Measurements from ENCODE around the gene ATF6.

Gene ATF6

DNA sequence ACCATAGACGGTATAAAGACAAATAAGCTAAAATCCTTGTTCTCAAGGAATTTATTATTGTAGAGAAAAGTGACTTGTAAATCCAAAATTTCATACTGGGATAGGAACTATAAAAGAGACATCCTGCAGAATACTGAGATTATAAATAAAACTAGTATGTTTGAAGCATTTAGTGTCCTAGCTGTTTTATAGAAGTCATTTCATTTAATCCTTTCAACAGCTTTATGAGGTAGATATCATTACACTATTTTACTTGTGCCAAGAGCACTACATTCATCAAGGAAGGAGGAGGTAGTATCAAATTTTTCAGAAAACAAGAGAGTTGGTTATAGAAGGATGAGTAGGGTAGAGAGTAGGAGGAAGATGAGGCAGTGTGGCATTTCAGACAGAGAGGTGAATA is 119.6 kb downstream of the ATF6 start:
- H3K4me3 ChIP-seq (ENCODE audit: low read length): no peak overlapping the region
- DNase-seq (ENCODE audit: low read depth): no peak
- TF ChIP-seq, protein P1, sequence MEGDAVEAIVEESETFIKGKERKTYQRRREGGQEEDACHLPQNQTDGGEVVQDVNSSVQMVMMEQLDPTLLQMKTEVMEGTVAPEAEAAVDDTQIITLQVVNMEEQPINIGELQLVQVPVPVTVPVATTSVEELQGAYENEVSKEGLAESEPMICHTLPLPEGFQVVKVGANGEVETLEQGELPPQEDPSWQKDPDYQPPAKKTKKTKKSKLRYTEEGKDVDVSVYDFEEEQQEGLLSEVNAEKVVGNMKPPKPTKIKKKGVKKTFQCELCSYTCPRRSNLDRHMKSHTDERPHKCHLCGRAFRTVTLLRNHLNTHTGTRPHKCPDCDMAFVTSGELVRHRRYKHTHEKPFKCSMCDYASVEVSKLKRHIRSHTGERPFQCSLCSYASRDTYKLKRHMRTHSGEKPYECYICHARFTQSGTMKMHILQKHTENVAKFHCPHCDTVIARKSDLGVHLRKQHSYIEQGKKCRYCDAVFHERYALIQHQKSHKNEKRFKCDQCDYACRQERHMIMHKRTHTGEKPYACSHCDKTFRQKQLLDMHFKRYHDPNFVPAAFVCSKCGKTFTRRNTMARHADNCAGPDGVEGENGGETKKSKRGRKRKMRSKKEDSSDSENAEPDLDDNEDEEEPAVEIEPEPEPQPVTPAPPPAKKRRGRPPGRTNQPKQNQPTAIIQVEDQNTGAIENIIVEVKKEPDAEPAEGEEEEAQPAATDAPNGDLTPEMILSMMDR (conservative IDR thresholded peaks at IDR 0.05; ENCODE audit: low read length): no peak

DNA sequence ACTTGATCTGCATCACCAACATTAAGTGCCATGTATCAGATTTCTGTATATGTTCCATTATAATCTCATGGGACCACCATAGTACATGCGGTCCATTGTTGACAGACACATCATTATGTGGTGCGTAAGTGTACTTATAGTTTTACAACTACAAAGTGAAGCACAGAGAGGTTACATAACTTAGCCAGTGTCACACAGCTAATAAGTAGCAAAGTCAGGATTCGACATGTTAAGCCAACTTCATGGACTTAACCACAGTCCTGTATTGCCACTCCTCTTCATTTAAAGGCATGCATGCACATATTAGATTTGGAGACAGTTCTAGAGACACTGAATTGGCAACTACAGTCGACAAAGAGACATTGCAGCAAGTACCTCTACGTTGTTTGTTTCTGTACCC is 120.5 kb downstream of the ATF6 start:
- TF ChIP-seq, protein P1 (conservative IDR thresholded peaks at IDR 0.05; ENCODE audit: low read length): no peak
- DNase-seq (ENCODE audit: low read depth): no peak
- no peak overlapping the region for H3K4me3 ChIP-seq (ENCODE audit: low read length)

DNA sequence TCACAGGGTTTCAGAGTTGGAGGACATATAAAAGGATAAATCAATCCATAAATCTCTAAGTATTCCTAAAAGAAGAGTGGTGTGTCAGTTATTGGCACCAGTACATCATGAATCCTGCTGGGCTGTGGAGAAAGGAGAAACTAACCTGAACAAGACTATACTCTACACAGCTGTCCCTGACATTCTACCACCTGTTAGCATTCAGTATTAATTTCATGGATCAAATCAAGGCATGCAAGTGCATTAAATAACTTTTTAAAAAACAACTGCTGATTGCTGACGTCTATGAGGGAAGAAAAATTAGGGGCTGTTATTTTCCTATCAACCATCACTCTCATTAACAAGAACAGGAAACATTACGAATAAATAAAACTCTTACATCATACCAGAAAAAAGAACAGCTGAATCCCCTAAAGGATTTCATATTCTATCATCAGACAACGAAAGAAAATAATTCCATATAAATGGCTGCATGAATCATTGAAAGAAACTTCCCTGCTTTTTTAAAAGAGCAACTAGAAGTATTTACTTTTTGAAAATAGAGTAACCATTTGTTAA is 121.7 kb downstream of the ATF6 start:
- DNase-seq (ENCODE audit: low read depth): no peak
- TF ChIP-seq, protein P1 (conservative IDR thresholded peaks at IDR 0.05; ENCODE audit: low read length): no peak

DNA sequence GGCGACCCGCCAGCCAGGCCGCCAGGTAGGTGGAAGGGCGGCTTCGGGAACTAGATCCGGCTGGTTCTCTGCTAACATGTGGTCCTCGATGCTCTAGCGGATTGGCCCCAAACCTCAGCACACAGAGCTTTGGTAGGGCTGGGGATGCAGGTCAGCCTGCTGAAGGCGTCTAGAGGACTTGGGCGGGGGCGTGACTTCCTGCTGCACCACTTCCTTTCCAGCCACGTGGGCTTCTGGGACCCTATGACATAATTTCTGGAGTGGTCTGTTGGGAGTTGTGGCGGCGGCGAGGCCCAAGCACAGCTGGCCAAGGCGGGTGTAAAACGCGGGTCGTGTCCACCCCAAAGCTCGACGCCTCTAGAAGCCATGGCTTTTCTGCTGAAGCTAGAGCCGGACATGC is 124.5 kb downstream of the ATF6 start:
- H3K4me3 ChIP-seq (ENCODE audit: low read length): no peak overlapping the region
- no peak for DNase-seq (ENCODE audit: low read depth)
- TF ChIP-seq, protein P1 (conservative IDR thresholded peaks at IDR 0.05; ENCODE audit: low read length): no peak

More for the DNA sequence above, 121.7 kb downstream of the ATF6 start:
- no peak overlapping the region for H3K4me3 ChIP-seq (ENCODE audit: low read length)

DNA sequence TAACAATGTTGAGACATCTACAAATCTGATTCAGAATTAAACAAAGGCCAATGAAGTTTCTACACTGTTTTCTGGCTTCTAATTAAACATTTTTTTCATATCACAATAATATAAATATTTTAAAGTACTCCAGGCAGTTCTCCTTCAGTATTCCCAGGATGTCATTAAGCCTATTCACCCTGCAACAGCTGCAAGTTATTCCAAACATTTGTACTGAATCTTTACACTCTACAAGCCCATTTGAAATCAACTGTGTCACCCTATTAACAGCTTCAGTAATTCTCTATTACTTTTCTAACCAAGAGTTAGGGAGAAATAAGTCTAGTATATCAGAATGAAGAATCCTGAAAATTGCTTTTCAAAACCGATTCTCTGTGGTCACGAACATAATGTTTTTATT is 133.0 kb downstream of the ATF6 start:
- no peak for DNase-seq (ENCODE audit: low read depth)
- H3K4me3 ChIP-seq (ENCODE audit: low read length): no peak overlapping the region
- TF ChIP-seq, protein P1 (conservative IDR thresholded peaks at IDR 0.05; ENCODE audit: low read length): no peak

DNA sequence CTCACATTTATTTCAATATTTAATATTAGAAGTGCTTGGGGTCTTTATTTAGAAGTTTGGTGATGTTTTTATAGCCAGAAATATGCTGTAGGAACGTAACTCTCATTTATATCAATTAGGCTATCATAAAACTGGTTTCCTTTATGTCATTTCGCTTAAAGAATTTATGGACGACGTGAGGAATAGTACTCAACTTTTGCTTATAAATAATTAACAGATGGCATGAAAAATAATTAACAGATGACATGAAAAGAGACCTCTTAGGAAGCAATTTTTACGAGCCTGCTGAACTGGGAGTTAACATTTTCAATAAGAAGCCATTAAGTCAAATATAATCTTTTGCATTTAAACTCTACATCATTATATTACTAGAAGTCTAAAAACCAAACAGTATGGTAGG is 134.0 kb downstream of the ATF6 start:
- TF ChIP-seq, protein P1 (conservative IDR thresholded peaks at IDR 0.05; ENCODE audit: low read length): no peak
- DNase-seq (ENCODE audit: low read depth): no peak
- no peak overlapping the region for H3K4me3 ChIP-seq (ENCODE audit: low read length)

DNA sequence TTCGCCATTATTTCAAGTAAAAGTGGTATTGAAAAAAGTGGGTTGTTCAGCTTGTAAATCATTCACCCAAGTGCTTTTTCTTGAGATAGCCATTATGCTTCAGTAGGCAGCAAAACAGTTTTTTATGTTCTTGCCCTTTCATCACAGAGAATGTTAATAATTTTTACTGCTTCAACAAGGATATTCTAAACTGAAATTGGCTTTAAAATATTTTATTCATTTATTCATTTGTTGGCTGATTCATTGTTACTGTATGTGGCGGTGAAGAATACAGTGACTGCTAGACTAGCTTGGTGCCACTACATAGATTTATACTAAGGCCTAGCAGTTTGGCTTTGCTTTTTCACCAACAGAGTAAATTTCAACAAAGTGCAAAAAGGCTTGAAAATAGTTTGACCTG is 136.1 kb downstream of the ATF6 start:
- TF ChIP-seq, protein P1 (conservative IDR thresholded peaks at IDR 0.05; ENCODE audit: low read length): no peak
- no peak overlapping the region for H3K4me3 ChIP-seq (ENCODE audit: low read length)
- DNase-seq (ENCODE audit: low read depth): no peak
